Activated T-cell treated with anti-CD3 and anti-CD28 coated beads, Interleukin-2, amount 50 U/mL, for 72 hours (primary cell): ENCODE data around the gene ECI1. TPM values are rescaled to one million over a fixed set of nuclear protein-coding genes. Genes with fewer than 3 reads are reported as not detected.

Experiments
- ATAC-seq, 2 donors: fragments of 150-1000 bp; cut with Tn5 transposase; replicated peaks in 1 of 2; 2 replicates each; pipeline ENCODE4 v1.10.0; 2021; ENCODE audit warnings: moderate library complexity in 2 of 2, mild to moderate bottlenecking in 1 of 2
- DNase-seq, 2 donors: peaks; one replicate each; pipeline ENCODE4 v3.0.0; 2021 to 2022; ENCODE audit warnings: mixed read lengths in 1 of 2
- H3K27ac Mint-ChIP-seq: one replicate; pipeline ENCODE4 v1.8.0; 2022; ENCODE audit warnings: mild to moderate bottlenecking, moderate library complexity, mixed read lengths
- H3K27me3 Mint-ChIP-seq: one replicate; pipeline ENCODE4 v1.8.0; 2022; ENCODE audit warnings: low read depth, mixed read lengths
- H3K36me3 Mint-ChIP-seq, 2 donors: one replicate each; pipeline ENCODE4 v1.8.0; 2022; ENCODE audit warnings: mixed read lengths in 2 of 2, mild to moderate bottlenecking in 1 of 2; ENCODE audit not compliant: insufficient read depth in 2 of 2
- H3K4me1 Mint-ChIP-seq: one replicate; pipeline ENCODE4 v1.8.0; 2022; ENCODE audit warnings: low read depth, mixed read lengths
- H3K4me3 Mint-ChIP-seq, 2 donors: one replicate each; pipeline ENCODE4 v1.8.0; 2022; ENCODE audit warnings: mild to moderate bottlenecking in 2 of 2, mixed read lengths in 2 of 2, moderate library complexity in 2 of 2
- H3K9me3 Mint-ChIP-seq, 2 donors: one replicate each; pipeline ENCODE4 v1.8.0; 2022; ENCODE audit warnings: mixed read lengths in 2 of 2
- total RNA-seq, 2 donors: library from RNA; stranded (reverse); gene quantifications; one replicate each; pipeline ENCODE4 v1.2.3, GENCODE V29; 2022

ECI1 gene
- total RNA-seq, 2 donors from 2014 or later, result 101 to 102 TPM

GRCh38 chr16:2195322-2196161 is 55.8 kb downstream of the ECI1 start:
- Mint-ChIP-seq H3K27me3 (peaks cover 26% of the 10 kb centered on the region), H3K27ac (no peak overlapping the region), H3K36me3 (no peaks in the 10 kb centered on the region), H3K4me1 (peaks cover 6% of the 10 kb centered on the region), H3K4me3 (peak overlapping the region; percentile 23 to 69), H3K9me3 (no peaks in the 10 kb centered on the region)
- ATAC-seq (peak; percentile 20 to 24), DNase-seq (no peak)

GRCh38 chr16:2194852-2195321 is 56.5 kb downstream of the ECI1 start:
- DNase-seq, result peak; percentile 56 to 65

GRCh38 chr16:2194166-2194834 is 57.1 kb downstream of the ECI1 start:
- Mint-ChIP-seq H3K9me3 (no peaks in the 10 kb centered on the region), H3K4me1 (peaks cover 6% of the 10 kb centered on the region), H3K27me3 (peaks cover 26% of the 10 kb centered on the region), H3K4me3 (no peak overlapping the region), H3K27ac (no peak overlapping the region), H3K36me3 (no peaks in the 10 kb centered on the region)
- DNase-seq (no peak), ATAC-seq (peak; percentile 2 to 3)

More at GRCh38 chr16:2194852-2195321, 56.5 kb downstream of the ECI1 start:
- Mint-ChIP-seq H3K4me3 (peak overlapping the region; percentile 23 to 69), H3K27me3 (peaks cover 26% of the 10 kb centered on the region), H3K27ac (no peak overlapping the region), H3K36me3 (no peaks in the 10 kb centered on the region), H3K9me3 (no peaks in the 10 kb centered on the region), H3K4me1 (peaks cover 6% of the 10 kb centered on the region)
- ATAC-seq, result peak; percentile 72 to 74

GRCh38 chr16:2191446-2191706 is 60.0 kb downstream of the ECI1 start:
- H3K9me3 Mint-ChIP-seq, result no peaks in the 10 kb centered on the region
- no peak for DNase-seq
- H3K36me3 Mint-ChIP-seq, result no peaks in the 10 kb centered on the region
- peaks cover 6% of the 10 kb centered on the region for H3K4me1 Mint-ChIP-seq
- H3K4me3 Mint-ChIP-seq, result no peak overlapping the region
- no peak overlapping the region for H3K27ac Mint-ChIP-seq
- peaks cover 10% of the 10 kb centered on the region for H3K27me3 Mint-ChIP-seq
- ATAC-seq, result no peak

DNA sequence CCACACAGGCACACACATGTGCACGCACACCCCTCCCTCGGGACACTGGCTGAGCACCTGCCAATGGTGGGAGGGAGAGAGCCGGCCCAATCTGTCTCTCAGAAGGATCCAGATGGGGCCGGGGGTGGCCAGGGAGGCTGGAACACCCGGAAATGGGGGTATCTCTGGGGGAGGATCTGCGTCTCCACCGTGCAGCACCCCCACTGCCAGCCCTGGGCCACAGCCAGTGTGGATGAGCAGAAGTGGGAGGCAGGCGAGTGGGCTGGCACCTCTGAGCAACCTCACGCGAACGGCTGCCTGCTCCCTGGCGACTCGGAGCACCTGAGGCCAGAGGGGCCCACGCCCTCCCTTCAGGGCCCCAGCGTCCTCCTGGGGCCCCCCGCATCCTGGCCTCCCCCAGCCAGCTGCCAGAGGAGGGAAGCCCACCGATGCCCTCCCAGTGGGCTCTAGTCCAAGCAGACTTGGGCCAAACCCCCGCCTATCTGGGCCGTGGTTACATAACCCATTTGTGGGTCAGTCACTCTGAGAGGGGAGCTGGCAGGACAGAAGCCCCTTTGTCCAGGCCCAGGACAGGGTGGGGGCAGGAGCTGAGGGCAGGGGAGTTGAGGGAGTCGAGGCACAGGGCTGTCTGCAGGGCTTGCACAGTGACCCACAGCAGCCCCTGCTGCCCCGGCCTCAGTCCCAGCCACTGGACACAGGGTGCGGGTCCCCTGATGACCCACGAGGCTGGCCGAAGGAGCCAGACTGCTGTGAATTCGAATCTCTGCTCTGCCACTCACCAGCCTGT is 60.5 kb downstream of the ECI1 start:
- ATAC-seq (no peak), DNase-seq (no peak)
- Mint-ChIP-seq H3K4me1 (peaks cover 6% of the 10 kb centered on the region), H3K27ac (no peak overlapping the region), H3K4me3 (no peak overlapping the region), H3K27me3 (peaks cover 10% of the 10 kb centered on the region), H3K36me3 (no peaks in the 10 kb centered on the region), H3K9me3 (no peaks in the 10 kb centered on the region)

- no peak for ATAC-seq
- Mint-ChIP-seq H3K9me3 (no peaks in the 10 kb centered on the region), H3K27me3 (peaks cover 8% of the 10 kb centered on the region), H3K36me3 (no peaks in the 10 kb centered on the region), H3K4me1 (peaks cover 5% of the 10 kb centered on the region), H3K4me3 (no peak overlapping the region), H3K27ac (no peak overlapping the region)
- DNase-seq, result no peak
These were observed 61.3 kb downstream of the ECI1 start for GRCh38 chr16:2190002-2190658.

Other genes with a start within 250 kb of the ECI1 start
- 100 to 1,000 TPM in 1 of 2 donors, 10 to 100 TPM in 1; 87.1 to 110 TPM for gene ZNF598, start 241.8 kb downstream of the ECI1 start, total RNA-seq
- gene NPW, start 231.8 kb downstream of the ECI1 start, total RNA-seq, result 1 to 10 TPM; 1.5 to 1.9 TPM
- gene NHERF2, start 224.7 kb downstream of the ECI1 start, total RNA-seq, result 1 to 10 TPM; 2.2 to 3.0 TPM
- 10 to 100 TPM; 13.2 to 21.0 TPM for gene NTHL1, start 203.8 kb downstream of the ECI1 start, total RNA-seq
- gene TSC2, start 203.6 kb downstream of the ECI1 start, total RNA-seq, result 10 to 100 TPM; 96.6 to 98.4 TPM
- 10 to 100 TPM; 90.2 to 95.7 TPM for gene PKD1, start 115.7 kb downstream of the ECI1 start, total RNA-seq
- gene RAB26, start 103.0 kb downstream of the ECI1 start, total RNA-seq, result 1 to 10 TPM in 1 of 2 donors, under 1 TPM in 1; 0.82 to 2.0 TPM
- 10 to 100 TPM; 66.4 to 72.9 TPM for gene TRAF7, start 95.8 kb downstream of the ECI1 start, total RNA-seq
- 1 to 10 TPM in 1 of 2 donors, under 1 TPM in 1; 0.89 to 2.1 TPM for gene CASKIN1, start 55.0 kb downstream of the ECI1 start, total RNA-seq
- 10 to 100 TPM; 54.9 to 65.6 TPM for gene MLST8, start 46.1 kb downstream of the ECI1 start, total RNA-seq
- 10 to 100 TPM; 12.8 to 14.4 TPM for gene BRICD5, start 40.7 kb downstream of the ECI1 start, total RNA-seq
- 10 to 100 TPM; 12.1 to 12.6 TPM for gene PGP, start 36.7 kb downstream of the ECI1 start, total RNA-seq
- gene E4F1, start 28.0 kb downstream of the ECI1 start, total RNA-seq, result 10 to 100 TPM; 22.1 to 24.3 TPM
- gene DNASE1L2, start 15.1 kb downstream of the ECI1 start, total RNA-seq, result 1 to 10 TPM; 1.1 TPM
- 100 to 1,000 TPM; 336 to 361 TPM for gene RNPS1, start 16.5 kb upstream of the ECI1 start, total RNA-seq
- gene ABCA3, start 89.1 kb upstream of the ECI1 start, total RNA-seq, result 10 to 100 TPM; 13.7 to 14.6 TPM
- 10 to 100 TPM; 49.2 to 68.6 TPM for gene CCNF, start 177.9 kb upstream of the ECI1 start, total RNA-seq
- gene TEDC2, start 208.5 kb upstream of the ECI1 start, total RNA-seq, result 10 to 100 TPM; 23.0 to 32.7 TPM
- not detected for gene NTN3, start 219.7 kb upstream of the ECI1 start, total RNA-seq
- 10 to 100 TPM; 13.6 to 20.4 TPM for gene TBC1D24, start 223.5 kb upstream of the ECI1 start, total RNA-seq